HepG2 (cell line): ENCODE measurements around the gene CREG1. TPM values are rescaled to one million over a fixed set of nuclear protein-coding genes. Genes with fewer than 3 reads are reported as not detected.

ENCODE experiments used
- ATAC-seq: fragments of 200-7000 bp; cut with Tn5 transposase; 3 replicates; pipeline ENCODE4 v1.9.1; 2020; ENCODE audit warnings: mild to moderate bottlenecking, moderate library complexity
- BruUV-seq: library from RNA; stranded (reverse); fragments of 400-500 nt; replicated peaks from 2 replicates; lab custom pipeline; 2021; lab: Mats Ljungman, UMichigan
- CTCF ChIA-PET: fragments of 300-600 bp; formaldehyde crosslinking; extraction: SDS; loops from one replicate; lab custom pipeline; 2021; ENCODE audit warnings: low total read pairs, inconsistent platforms, low intra/inter-chr PET ratio; lab: Yijun Ruan, JAX
- POLR2A ChIA-PET: fragments of 350-600 bp; sonication (Branson Sonifier 250); formaldehyde crosslinking; loops from one replicate; lab custom pipeline; 2020; ENCODE audit warnings: antibody characterized with exemption, inconsistent platforms; lab: Yijun Ruan, JAX
- DNase-seq: peaks from one replicate; pipeline ENCODE4 v3.0.0-alpha.2; 2015; ENCODE audit warnings: low spot score
- FAIRE-seq: peaks from 3 replicates; lab custom pipeline; 2011; peaks lifted over from hg19 to GRCh38; lab: Jason Lieb, UNC
- H2AFZ ChIP-seq: one replicate; pipeline ENCODE4 v1.6.1; 2011; ENCODE audit warnings: low read length, inconsistent platforms
- H3K27ac ChIP-seq: fragments of 300-600 bp; 3 replicates; pipeline ENCODE4 v1.8.0; 2011; ENCODE audit warnings: mixed run types, mild to moderate bottlenecking, mixed read lengths, low read length, inconsistent platforms; ENCODE audit not compliant: insufficient read depth; ENCODE audit errors: extremely low read length
- H3K27me3 ChIP-seq, 2 experiments: fragments of 200-600 bp in 1 of 2; 2 replicates in 1 of 2; 3 replicates in 1 of 2; pipeline versions ENCODE4 v1.6.0 to v1.8.0; 2011; ENCODE audit warnings: low read length in 2 of 2, mild to moderate bottlenecking in 2 of 2, moderate library complexity in 2 of 2, inconsistent platforms in 1 of 2; ENCODE audit not compliant: insufficient read depth in 2 of 2, control insufficient read depth in 1 of 2
- H3K36me3 ChIP-seq, 2 experiments: fragments of 200-600 bp in 1 of 2; replicated peaks in 1 of 2; 2 replicates in 1 of 2; 3 replicates in 1 of 2; pipeline versions ENCODE4 v1.5.1 to v1.8.0; 2011; ENCODE audit warnings: low read length in 2 of 2, inconsistent platforms in 1 of 2; ENCODE audit not compliant: insufficient read depth in 2 of 2, control insufficient read depth in 1 of 2
- H3K4me1 ChIP-seq: 2 replicates; pipeline ENCODE4 v1.5.1; 2012; ENCODE audit warnings: low read length, inconsistent platforms; ENCODE audit not compliant: insufficient read depth
- H3K4me2 ChIP-seq: 2 replicates; pipeline ENCODE4 v1.6.0; 2011; ENCODE audit warnings: low read depth, low read length, inconsistent platforms
- H3K4me3 ChIP-seq, 3 experiments: fragments of 200-600 bp in 1 of 3; sonication (generic), shearing (Covaris generic) in 1 of 3; replicated peaks in 1 of 3; 2 replicates each; pipeline ENCODE4 v1.5.1; 2011 to 2016; ENCODE audit warnings: low read length in 3 of 3, inconsistent platforms in 2 of 3, low read depth in 2 of 3, mild to moderate bottlenecking in 2 of 3, control low read depth in 1 of 3, mixed read lengths in 1 of 3; ENCODE audit not compliant: insufficient read depth in 1 of 3
- H3K79me2 ChIP-seq: one replicate; pipeline ENCODE4 v1.6.1; 2011; ENCODE audit warnings: low read length, inconsistent platforms; ENCODE audit not compliant: insufficient read depth
- H3K9ac ChIP-seq: 2 replicates; pipeline ENCODE4 v1.6.0; 2011; ENCODE audit warnings: mild to moderate bottlenecking, low read depth, low read length, inconsistent platforms; ENCODE audit not compliant: insufficient read depth
- H3K9me3 ChIP-seq: 2 replicates; pipeline ENCODE4 v1.5.1; 2012; ENCODE audit warnings: mild to moderate bottlenecking, low read length
- H4K20me1 ChIP-seq: 2 replicates; pipeline ENCODE4 v1.6.0; 2011; ENCODE audit warnings: inconsistent platforms, mild to moderate bottlenecking, low read length, moderate library complexity; ENCODE audit not compliant: insufficient read depth
- ATF4 ChIP-seq, 2 experiments: fragments of 450-650 bp in 1 of 2; sonication (generic) in 1 of 2; formaldehyde crosslinking; IDR thresholded peaks; 2 replicates each; pipeline versions ENCODE4 v1.5.0 to v1.8.0; 2020 to 2022; ENCODE audit warnings: mild to moderate bottlenecking in 1 of 2, missing genetic modification reagents in 1 of 2
- ATF5 ChIP-seq: sonication (generic); formaldehyde crosslinking; IDR thresholded peaks from 2 replicates; pipeline ENCODE4 v1.4.0; 2020; ENCODE audit warnings: mild to moderate bottlenecking, low read depth, missing genetic modification reagents
- SIX1 ChIP-seq: sonication (generic); formaldehyde crosslinking; IDR thresholded peaks from 2 replicates; pipeline ENCODE4 v1.4.0; 2020; ENCODE audit warnings: missing genetic modification reagents, borderline replicate concordance
- SUZ12 ChIP-seq: fragments of 150-350 bp; IDR thresholded peaks from 2 replicates; pipeline ENCODE4 v1.6.1; 2014; ENCODE audit warnings: low read depth, low read length
- TERF1 ChIP-seq: sonication (generic); formaldehyde crosslinking; IDR thresholded peaks from 2 replicates; pipeline ENCODE4 v1.8.0; 2022; ENCODE audit warnings: mild to moderate bottlenecking, missing genetic modification reagents, moderate library complexity
- WGBS: methylation state at CpG from one replicate; pipeline ENCODE4 v1.1.6; 2017; ENCODE audit warnings: low lambda C conversion rate; 5-methylcytosine and 5-hydroxymethylcytosine counted together
- in situ Hi-C: cut with HindIII; loops from 2 replicates; pipeline ENCODE4 v1.10.0; 2017; ENCODE audit warnings: low pct_unique_long_range_greater_than_20kb; ENCODE audit not compliant: extremely low pct_ligation_motif_present
- intact Hi-C: fragments of 100-400 bp; cut with micrococcal nuclease; formaldehyde crosslinking; loops from one replicate; pipeline ENCODE4 v1.10.0; 2022; ENCODE audit not compliant: unreplicated experiment
- polyA plus RNA-seq, 8 experiments: library from polyadenylated mRNA; depleted of rRNA in 3 of 8; stranded (reverse) in 7 of 8; unstranded in 1 of 8; fragments of >200 nt; fragmentation: Illumina TruSeq in 4 of 8; extraction: Trizol in 4 of 8; gene quantifications; 2 replicates each; pipeline versions ENCODE4 v1.2.1 to v1.2.3, GENCODE V29; 2011 to 2016; ENCODE audit warnings: low read depth in 4 of 8, missing spikeins in 1 of 8, mixed read lengths in 1 of 8; ENCODE audit not compliant: insufficient read depth in 1 of 8
- total RNA-seq, 5 experiments: library from RNA; depleted of rRNA; stranded (reverse); fragments of >200 nt; fragmentation: Illumina TruSeq; extraction: Trizol; gene quantifications; 2 replicates each; pipeline ENCODE4 v1.2.3, GENCODE V29; 2016; ENCODE audit warnings: low read depth in 1 of 5

The CREG1 gene
- total and polyA plus RNA-seq, 2 of the 13 experiments (the other 11 are each of a cell fraction or from before 2014, with no cell fraction given): 31.3 to 33.5 TPM

- intact Hi-C loops: no loop called here
- ATAC-seq (no peak), DNase-seq (no peak), FAIRE-seq (no peak)
- WGBS: 26% methylated on average over 4 of the region's 4 CpGs
- Histone ChIP-seq H3K4me2 (no peak overlapping the region), H2AFZ (no peak overlapping the region), H3K4me1 (no peaks in the 10 kb centered on the region), H3K4me3 (no peak overlapping the region), H3K9me3 (no peaks in the 10 kb centered on the region), H3K36me3 (no peaks in the 10 kb centered on the region), H4K20me1 (no peaks in the 10 kb centered on the region), H3K9ac (no peak overlapping the region), H3K27me3 (peaks cover 3 to 39% of the 10 kb centered on the region in 2 experiments; a peak in 3 of 5 replicates), H3K79me2 (no peaks in the 10 kb centered on the region), H3K27ac (no peak overlapping the region)
- in situ Hi-C loops: no loop called here
- no peak for TF ChIP-seq ATF4 (CRISPR knock-in tag; IDR thresholded peaks at IDR 0.05)
- no peak for TF ChIP-seq SIX1
- TF ChIP-seq ATF5 (CRISPR knock-in tag): no peak
- no peak for TF ChIP-seq SUZ12
- TF ChIP-seq TERF1 (CRISPR knock-in tag): no peak
- no TSS peak for BruUV-seq
- ChIA-PET POLR2A (no interaction called here), CTCF (no interaction called here)
Observed at GRCh38 chr1:167502719-167503462, 50.7 kb downstream of the CREG1 start.
